H1 (cell line): ENCODE data around the gene MAP1LC3A.

Source experiments
- CBX5 ChIP-seq: fragments of 300-800, 300-1000 bp; sonication (generic); IDR thresholded peaks from 2 replicates; pipeline ENCODE4 v1.7.1; 2016; ENCODE audit warnings: antibody characterized with exemption, low read length, low read depth
- EGR1 ChIP-seq: IDR thresholded peaks from 2 replicates; pipeline ENCODE4 v1.6.1; 2011; ENCODE audit warnings: low read depth, low read length, borderline replicate concordance
- HDAC2 ChIP-seq, 2 experiments: fragments of 300-600 bp in 1 of 2; sonication (generic) in 1 of 2; IDR thresholded peaks; 2 replicates each; pipeline ENCODE4 v1.6.1; 2011 to 2012; ENCODE audit warnings: low read depth in 2 of 2, low read length in 2 of 2, mild to moderate bottlenecking in 2 of 2, moderate library complexity in 2 of 2, borderline replicate concordance in 1 of 2, inconsistent platforms in 1 of 2
- KDM5A ChIP-seq: fragments of 200-600 bp; IDR thresholded peaks from 2 replicates; pipeline ENCODE4 v1.7.1; 2012; ENCODE audit warnings: mild to moderate bottlenecking, low read length, inconsistent platforms, mixed read lengths
- POLR2A ChIP-seq, 2 experiments: IDR thresholded peaks; 1 replicate in 1 of 2; 2 replicates in 1 of 2; pipeline ENCODE4 v1.6.1; 2011; ENCODE audit warnings: low read depth in 2 of 2, low read length in 2 of 2, mild to moderate bottlenecking in 2 of 2; ENCODE audit errors: control extremely low read depth in 1 of 2
- POLR2AphosphoS5 ChIP-seq: IDR thresholded peaks from 2 replicates; pipeline ENCODE4 v1.6.1; 2011; ENCODE audit warnings: low read depth, low read length
- RBBP5 ChIP-seq: IDR thresholded peaks from 2 replicates; pipeline ENCODE4 v1.7.1; 2012; ENCODE audit warnings: low read depth, mild to moderate bottlenecking, inconsistent platforms, low read length, moderate library complexity, borderline replicate concordance
- SP1 ChIP-seq: IDR thresholded peaks from 2 replicates; pipeline ENCODE4 v1.6.1; 2011; ENCODE audit warnings: low read depth, low read length
- SRF ChIP-seq: IDR thresholded peaks from 2 replicates; pipeline ENCODE4 v1.6.1; 2011; ENCODE audit warnings: mild to moderate bottlenecking, low read depth, low read length, moderate library complexity
- TAF7 ChIP-seq: optimal IDR thresholded peaks from 2 replicates; pipeline ENCODE3; 2011; ENCODE audit warnings: low read depth, mild to moderate bottlenecking, inconsistent platforms, low read length, moderate library complexity, borderline replicate concordance
- TF ChIP-seq, protein P1 (sequence below), 3 experiments: IDR thresholded peaks; 1 replicate in 2 of 3; 2 replicates in 1 of 3; pipeline versions ENCODE4 v1.5.1 to v1.6.1; 2011; ENCODE audit warnings: low read length in 3 of 3, mild to moderate bottlenecking in 3 of 3, inconsistent platforms in 2 of 3, low read depth in 1 of 3, moderate library complexity in 1 of 3; ENCODE audit not compliant: insufficient read depth in 1 of 3; ENCODE audit errors: control extremely low read depth in 1 of 3
- TF ChIP-seq, protein P2 (sequence below): IDR thresholded peaks from 2 replicates; pipeline ENCODE4 v1.6.1; 2012; ENCODE audit warnings: inconsistent platforms
- TF ChIP-seq, protein P3 (sequence below): IDR thresholded peaks from 2 replicates; pipeline ENCODE4 v1.6.1; 2011; ENCODE audit warnings: low read depth, mild to moderate bottlenecking, low read length; ENCODE audit not compliant: insufficient read depth

- TF ChIP-seq, protein P1, sequence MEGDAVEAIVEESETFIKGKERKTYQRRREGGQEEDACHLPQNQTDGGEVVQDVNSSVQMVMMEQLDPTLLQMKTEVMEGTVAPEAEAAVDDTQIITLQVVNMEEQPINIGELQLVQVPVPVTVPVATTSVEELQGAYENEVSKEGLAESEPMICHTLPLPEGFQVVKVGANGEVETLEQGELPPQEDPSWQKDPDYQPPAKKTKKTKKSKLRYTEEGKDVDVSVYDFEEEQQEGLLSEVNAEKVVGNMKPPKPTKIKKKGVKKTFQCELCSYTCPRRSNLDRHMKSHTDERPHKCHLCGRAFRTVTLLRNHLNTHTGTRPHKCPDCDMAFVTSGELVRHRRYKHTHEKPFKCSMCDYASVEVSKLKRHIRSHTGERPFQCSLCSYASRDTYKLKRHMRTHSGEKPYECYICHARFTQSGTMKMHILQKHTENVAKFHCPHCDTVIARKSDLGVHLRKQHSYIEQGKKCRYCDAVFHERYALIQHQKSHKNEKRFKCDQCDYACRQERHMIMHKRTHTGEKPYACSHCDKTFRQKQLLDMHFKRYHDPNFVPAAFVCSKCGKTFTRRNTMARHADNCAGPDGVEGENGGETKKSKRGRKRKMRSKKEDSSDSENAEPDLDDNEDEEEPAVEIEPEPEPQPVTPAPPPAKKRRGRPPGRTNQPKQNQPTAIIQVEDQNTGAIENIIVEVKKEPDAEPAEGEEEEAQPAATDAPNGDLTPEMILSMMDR (IDR thresholded peaks at IDR 0.05; ENCODE audit: control extremely low read depth in 1 of 3, insufficient read depth in 1 of 3, low read depth in 1 of 3, low read length in 3 of 3) = no peak
- TF ChIP-seq SP1 = no peak
- TF ChIP-seq TAF7 = no peak
- no peak for TF ChIP-seq SRF
- TF ChIP-seq POLR2A (IDR thresholded peaks at IDR 0.05; ENCODE audit: control extremely low read depth in 1 of 2, low read depth in 2 of 2, low read length in 2 of 2) = no peak
- TF ChIP-seq, protein P2, sequence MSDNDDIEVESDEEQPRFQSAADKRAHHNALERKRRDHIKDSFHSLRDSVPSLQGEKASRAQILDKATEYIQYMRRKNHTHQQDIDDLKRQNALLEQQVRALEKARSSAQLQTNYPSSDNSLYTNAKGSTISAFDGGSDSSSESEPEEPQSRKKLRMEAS = no peak
- TF ChIP-seq, protein P3, sequence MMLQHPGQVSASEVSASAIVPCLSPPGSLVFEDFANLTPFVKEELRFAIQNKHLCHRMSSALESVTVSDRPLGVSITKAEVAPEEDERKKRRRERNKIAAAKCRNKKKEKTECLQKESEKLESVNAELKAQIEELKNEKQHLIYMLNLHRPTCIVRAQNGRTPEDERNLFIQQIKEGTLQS = no peak
- no peak for TF ChIP-seq CBX5
- no peak for TF ChIP-seq RBBP5
- no peak for TF ChIP-seq HDAC2 (IDR thresholded peaks at IDR 0.05; ENCODE audit: borderline replicate concordance in 1 of 2, low read depth in 2 of 2, low read length in 2 of 2)
- no peak for TF ChIP-seq KDM5A
- TF ChIP-seq POLR2AphosphoS5 = no peak
- no peak for TF ChIP-seq EGR1
Measured at GRCh38 chr20:34566978-34567891, 8.7 kb downstream of the MAP1LC3A start.
